Central memory CD4-positive, alpha-beta T cell (primary cell): ENCODE measurements around the gene TPPP.

Source experiments
- DNase-seq: peaks from one replicate; pipeline ENCODE4 v3.0.0; 2022

The TPPP gene

DNA sequence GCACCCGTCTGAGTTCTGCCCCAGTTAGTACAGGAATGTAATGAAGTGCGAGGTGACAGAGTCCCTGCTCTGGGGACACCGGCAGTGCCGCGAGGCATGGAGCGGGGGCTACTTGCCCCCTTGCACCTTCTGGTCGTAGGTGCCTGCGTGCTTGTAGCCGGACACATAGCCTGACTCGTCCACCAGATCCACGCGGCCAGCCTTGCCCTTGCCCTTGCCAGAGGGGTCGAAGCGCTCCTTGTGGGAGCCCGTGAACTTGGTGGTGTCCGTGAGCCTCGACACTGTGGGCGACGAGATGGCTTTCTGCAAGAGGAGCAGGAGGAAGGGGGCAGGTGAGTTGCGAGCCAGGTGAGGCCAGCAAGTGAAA, 28.2 kb downstream of the TPPP start:
- no peak for DNase-seq

DNA sequence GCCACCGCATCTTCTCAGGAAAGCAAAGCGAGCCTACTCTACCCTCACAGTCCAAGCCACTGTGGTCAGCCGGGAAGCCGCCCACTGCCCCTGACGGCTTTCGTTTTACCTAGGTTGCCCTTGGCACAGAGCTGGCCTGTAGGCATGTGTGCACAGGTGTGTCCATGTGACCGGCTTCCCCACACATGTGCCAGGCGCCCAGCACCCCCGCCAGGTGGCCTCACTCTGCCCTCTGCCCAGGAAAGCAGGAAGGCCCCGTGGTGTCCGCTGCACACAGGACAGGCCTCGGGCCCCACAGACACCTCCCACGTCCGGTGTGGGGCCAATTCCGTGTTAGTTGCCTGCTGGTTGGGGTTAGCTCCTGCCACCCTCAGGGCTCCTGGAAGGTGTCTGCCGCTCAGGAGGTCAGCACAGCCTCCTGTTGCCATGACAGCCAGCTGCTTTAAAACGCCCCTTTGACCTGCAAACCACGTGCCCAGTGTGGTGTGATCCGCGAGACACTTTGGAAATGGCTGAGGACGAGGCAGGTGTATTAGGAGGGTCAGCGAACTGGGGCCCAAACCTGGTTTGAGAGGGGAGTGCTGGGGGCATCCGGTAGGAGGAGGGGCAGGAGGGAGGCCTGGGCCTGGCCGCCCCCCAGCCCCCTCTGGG, 28.7 kb downstream of the TPPP start:
- DNase-seq = no peak

DNA sequence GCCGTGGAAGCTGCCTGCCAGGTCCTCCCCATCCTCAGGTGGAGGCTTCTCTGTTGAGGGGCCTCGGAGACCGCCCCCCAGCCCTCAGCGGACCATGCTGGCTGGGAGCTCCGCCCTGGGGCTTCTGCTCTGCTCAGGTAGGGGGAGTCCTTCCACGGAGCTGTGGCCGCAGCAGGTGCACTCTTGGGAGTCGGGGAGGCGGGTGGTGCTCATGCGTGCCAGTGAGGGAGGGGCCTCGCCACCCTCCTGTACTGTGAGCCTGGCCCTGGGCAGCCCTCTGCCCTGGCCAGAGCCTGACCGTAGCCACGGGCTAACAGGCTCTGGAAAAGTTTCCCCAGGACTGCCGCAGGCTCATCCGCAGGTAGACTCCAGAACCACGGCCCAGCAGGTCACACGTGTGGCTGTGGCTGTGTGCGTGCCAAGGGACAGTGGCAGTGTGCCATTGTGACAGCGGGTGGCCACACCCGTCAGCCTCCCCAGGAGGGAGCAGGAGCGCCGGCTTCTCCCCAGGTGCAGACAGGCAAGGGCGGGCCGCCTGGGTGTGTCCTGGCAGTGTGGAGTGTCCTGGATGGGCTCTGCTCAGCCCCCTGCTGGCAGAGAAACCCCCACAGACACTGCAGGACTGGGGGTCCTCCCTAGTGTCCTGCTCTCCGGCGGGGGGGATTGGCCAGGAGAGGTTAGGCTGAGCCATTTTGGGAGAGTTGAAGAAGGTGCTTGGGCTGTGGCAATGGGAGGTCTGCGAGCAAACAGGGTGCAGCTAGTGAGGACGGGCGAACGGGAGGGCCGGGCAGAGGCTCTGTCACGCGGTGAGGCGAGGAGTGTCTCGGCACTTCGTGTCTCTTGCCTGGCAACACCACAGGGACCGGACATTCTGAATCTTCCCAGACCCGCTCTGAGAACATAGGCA, 29.5 kb downstream of the TPPP start:
- DNase-seq = no peak

DNA sequence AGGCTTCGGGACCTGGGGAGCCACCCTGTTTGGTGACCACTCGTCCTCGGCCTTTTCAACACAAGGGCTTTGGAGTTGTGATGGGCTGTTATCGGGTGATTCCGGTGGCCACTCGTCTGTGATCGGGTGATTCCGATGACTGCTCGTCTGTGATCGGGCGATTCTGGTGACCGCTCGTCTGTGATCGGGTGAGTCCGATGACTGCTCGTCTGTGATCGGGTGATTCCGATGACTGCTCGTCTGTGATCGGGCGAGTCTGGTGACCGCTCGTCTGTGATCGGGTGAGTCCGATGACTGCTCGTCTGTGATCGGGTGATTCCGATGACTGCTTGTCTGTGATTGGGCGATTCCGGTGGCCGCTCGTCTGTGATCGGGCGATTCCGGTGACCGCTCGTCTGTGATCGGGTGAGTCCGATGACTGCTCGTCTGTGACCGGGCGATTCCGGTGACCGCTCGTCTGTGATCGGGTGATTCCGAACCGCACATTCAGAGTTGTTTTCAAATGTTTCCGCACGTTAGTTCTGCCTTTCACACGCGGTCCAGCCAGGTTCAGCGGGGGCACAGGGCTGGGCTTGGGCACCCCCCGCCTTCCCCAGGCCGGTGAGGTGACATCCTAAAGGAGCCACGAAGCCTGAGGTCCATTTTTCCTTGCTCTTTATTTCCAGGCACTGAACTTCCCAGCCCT, 30.3 kb downstream of the TPPP start:
- no peak for DNase-seq

DNA sequence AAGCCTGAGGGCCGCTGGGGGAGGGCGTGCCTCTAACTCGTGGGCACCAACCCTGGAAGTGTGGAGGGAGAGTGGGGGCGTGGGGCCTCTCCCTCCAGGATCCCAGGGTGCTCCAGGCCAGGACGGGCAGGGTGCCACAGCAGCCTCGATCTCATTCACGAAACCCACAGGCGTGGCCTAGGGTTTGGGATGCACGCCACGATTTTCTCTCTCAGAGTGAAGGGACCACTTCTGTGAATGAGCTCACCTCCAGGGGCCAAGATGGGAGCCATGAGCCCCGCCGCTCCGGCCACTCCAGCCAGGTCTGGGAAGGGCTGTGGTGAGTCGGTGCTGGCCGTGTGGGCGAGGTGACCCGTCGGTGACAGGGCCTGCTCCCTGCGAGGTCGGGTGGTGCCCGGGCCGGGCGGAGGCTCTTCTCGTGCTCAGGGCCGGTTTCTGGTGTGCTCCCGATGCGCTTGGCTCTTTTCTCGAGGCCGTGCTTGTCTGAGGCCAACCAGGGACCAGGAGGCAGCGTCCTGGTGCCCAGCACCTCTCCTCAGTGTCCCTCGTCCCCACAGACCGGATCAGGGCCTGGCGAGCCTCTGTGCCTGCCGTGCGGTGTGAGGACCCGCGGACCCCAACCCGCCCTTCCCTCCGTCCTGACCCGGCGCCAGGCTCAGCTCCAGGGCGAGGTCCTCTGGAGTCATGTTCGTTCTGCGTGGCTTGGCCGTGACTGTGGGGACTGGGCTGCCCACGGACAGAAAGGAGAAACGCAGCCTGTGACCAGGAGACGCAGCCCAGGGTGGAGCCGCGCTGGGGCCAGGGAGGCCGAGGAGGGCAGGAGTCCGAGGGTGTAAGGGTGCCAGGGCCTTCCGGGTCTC, 31.0 kb downstream of the TPPP start:
- DNase-seq = no peak

DNA sequence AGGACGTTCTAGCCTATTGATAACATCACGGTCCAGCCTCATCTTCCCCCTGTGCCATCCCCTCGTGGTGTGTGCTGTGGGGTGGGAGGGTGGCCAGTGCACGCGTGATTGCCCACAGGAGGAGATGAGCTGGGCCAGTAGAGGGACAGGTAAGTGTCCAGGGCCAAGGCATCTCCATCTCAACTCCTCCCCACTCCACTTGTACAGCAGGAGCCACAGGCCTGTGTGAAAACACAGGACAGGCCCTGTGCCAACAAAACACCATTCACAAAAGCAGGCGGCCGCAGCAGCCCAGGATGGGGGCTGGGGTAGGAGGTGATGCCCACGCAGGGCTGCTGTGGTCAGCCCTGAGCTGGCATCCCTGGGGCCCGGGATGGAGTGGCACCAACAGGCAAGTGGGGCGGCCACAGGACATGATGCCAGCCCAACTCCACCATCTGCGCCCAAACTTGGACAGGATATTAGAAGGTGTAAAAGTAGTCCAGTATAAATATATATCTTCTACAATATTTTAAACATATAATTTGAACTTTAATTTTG, 32.6 kb downstream of the TPPP start:
- DNase-seq = no peak

DNA sequence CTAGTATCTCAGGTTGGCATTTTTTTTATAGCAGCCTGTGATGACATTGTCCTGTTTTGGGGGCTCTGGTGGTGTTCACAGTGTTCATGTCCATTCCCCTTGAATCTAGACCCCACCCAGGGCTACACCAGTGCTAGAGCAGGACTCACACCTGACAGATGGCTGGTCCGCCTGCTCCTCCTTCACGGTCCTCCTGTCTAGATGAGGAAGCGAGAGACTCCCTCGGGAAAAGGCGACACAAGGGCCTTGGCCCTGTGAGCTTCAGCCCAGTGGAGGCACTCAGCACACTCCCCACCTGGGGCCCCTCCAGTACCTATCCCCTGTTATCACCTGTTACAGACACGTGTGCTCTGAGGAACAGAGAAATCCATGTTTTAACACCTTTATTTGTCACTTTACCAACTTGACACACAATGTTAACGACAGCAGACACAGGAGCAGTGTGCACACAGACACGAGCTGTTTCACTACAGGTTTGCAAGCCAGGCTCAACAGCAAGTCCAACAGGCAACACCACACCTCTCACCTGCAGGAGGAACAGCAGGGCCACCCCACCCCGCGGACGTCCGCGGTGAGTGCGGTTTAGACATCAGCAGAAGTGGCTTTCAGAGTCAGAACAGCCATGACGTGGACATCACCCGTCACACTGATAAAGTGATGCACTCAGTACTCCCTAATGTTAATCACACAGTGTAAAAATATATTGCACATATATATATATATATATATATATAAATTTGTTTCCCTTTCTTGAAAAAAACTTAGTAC, 33.5 kb downstream of the TPPP start:
- no peak for DNase-seq

DNA sequence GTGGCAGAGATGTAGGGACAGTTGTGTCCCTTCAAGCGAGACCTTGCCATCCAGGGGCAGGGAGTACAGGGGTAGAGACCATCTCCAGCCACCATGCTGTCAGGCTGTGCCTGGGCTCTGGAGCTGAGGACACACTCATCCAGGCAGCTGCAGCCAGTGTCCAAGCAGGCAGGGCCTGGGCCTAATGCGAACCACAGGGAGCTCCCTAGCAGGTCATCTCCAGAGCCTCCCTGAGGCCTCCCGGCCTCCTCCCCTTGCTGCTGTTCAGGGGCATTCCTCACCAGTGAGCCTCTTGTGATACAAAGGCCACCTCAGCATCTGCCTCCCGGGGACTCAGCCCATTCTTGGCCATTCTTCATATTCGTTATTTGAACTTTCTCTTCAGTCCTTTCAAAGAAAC, 35.0 kb downstream of the TPPP start:
- DNase-seq = no peak

DNA sequence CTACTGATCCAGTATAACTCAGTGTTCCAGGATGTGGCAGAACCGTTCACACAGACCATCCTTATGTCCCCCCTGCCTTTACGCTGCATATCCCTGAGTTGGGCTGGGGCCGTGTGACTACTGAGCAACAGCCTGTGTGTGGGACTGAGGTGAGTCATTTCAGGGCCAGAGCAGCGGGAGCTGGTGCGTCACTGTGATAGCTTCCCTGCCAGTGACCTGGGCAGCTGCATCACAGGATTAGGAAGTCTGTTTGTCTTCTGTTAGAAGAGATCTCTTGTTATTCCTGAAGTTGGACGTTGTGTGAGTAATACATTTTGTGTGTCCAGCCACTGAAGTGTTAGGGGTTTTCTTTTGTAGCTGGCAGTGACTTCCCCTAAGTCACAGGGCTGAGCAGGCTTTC, 35.6 kb downstream of the TPPP start:
- no peak for DNase-seq

DNA sequence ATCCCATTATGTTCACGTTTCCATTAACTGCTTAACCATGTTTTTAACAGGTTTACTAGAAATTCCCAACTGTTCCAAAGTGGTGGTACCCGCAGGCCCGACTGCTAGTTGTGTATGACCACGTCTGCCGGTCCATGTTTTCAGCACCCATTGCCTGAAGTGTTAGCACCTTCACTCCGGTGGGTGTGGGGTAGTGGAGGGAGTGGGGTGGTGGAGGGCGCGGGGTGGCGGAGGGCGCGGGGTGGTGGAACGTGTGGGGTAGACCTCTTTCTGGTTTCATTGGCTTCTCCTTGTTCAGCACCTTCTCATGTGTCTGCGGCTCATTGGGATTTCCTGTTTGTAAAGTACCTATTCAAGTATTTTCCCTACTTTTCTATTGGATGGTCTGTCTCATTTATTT, 37.7 kb downstream of the TPPP start:
- DNase-seq = no peak

DNA sequence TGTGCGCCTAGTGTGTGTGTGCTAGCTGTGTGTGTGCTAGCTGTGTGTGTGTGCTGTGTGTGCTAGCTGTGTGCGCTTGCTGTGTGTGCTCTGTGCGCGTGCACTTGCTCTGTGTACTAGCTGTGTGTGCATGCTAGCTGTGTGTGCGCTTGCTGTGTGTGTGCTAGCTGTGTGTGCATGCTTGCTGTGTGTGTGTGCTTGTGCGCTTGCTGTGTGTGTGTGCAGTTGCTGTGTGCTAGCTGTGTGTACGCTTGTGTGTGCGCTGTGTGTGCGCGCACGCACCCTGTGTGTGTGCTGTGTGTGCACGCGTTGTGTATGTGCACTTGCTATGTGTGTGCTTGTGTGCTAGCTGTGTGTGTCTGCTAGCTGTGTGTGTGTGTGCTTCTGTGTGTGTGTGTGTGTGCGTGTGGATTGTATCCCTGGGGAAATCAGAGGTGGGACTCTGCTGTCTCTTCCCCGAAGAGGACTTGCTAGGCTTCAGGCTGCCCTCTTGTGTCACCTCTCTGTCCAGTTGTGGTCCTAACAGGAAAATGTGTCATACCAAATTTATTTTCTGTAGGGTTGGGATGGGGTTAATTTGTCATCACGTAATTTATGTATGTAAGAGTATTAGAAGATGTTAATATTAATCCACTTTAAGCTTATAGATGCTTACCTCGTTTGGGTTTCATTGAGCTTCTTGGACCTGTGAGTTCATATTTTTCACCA, 38.9 kb downstream of the TPPP start:
- no peak for DNase-seq

DNA sequence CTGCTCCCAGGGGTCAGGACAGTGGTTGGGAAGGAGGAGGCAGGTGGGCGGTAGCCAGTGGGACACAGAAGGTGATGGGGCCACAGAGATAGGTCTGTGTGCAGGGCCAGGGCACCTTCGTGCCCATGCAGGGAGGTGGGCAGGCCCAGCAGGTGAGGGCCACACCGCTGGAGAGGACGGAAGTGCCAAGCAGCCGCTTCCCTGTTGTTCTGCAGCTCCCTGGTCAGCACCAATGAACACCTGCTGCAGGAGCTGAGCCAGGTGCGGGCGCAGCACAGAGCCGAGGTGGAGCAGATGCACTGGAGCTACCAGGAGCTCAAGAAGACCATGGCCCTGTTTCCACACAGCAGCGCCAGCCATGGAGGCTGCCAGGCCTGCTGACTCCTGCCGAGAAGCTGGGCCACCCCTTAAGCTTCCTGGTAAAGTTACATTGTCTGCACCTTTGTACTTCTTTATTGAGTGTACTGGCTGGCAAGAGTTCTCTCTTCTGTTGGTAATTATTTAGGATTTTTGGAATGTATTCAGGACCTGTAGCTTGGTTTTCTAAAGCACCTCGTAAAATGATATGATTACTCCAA, 40.3 kb downstream of the TPPP start:
- no peak for DNase-seq

DNA sequence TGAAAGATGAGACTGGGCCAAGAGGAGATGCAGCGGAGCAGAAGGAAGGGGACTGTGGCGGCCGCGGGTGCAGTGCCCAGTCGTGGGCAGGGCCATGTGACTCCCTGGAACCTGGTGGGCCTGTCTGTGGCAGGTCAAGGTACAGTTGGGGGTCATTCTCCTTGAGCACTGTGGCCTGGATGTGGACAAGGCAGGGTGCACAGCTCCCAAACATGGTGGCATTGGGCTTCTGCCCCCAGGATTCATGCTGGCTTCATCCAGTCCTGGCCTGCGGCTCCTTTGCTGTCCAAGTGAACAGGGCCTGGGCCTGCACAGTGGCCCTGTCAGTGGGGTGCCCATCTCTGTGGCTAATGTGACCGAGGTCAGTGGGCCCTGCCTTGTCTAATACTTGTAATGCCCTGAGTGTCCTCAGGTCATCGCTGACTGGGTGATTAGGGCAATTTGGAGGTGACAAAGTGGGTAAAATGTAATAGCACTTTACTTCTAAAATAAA, 41.1 kb downstream of the TPPP start:
- DNase-seq = no peak

DNA sequence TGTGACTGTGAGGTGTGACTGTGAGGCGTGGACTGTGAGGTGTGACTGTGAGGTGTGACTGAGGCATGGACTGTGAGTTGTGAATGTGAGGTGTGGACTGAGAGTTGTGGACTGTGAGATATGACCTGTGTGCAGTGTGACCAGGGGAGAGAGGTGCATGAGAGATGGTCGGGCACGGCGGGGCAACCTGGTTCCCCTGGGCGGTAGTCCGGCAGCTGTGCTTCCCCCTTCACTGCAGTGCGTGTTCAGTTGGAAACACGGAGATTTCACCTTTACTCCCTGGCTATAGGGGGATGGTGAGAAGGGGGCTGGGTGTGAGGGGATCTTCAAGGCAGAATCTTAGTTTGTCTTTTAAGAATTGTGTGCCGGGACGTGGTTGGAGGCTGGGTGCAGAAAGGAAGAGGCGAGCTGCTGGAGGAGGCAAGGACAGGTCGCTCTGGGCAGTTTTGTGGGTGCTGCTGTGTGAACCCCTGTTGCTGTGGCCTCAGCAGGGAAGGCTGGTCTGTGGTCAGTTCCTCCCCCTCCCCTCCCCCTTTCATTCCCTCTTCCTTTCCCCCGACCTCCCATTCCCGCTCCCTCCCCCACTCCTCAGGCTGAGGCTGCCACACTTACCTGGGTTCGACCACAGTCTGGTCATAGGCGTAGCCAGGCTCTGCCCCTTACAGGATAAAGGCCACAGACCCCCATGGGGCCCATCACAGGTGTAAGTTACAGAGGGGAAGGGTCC, 41.7 kb downstream of the TPPP start:
- DNase-seq = no peak

DNA sequence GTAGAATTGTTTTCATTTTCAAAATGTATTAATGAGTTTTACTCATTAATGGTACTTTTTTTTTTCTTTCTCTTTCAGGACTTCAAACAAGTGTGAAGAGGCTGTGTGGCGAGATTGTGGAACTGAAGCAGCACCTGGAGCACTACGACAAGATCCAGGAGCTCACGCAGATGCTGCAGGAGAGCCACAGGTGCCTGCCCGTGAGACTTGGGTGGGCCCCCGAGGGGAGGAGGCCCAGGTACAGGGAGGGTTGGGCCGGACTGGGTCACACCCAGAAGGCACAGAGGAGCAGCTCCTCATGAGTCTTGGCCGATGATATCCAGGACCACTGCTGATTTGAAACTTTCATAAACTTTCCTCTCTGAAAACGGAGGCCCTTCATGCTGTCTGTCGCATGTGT, 45.4 kb downstream of the TPPP start:
- no peak for DNase-seq

DNA sequence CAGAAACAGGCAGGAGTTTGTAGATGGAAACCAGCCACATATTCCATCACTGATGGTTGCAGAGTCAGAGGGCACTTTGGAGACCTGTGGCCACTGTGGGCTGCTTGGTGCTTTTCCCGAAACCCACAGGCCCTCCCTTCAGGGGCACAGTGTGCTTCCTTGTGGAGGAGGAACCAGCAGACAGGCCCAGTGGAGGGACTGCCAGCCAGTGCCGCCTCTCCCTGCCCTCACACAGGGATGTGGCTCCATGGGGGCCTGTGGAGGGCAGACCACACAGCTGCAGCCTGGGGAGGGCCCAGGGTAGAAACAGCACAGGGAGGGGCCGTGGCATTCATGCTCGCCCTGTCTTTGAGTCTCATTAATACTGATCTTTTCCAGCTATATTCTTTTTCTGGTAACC, 45.8 kb downstream of the TPPP start:
- DNase-seq = no peak

DNA sequence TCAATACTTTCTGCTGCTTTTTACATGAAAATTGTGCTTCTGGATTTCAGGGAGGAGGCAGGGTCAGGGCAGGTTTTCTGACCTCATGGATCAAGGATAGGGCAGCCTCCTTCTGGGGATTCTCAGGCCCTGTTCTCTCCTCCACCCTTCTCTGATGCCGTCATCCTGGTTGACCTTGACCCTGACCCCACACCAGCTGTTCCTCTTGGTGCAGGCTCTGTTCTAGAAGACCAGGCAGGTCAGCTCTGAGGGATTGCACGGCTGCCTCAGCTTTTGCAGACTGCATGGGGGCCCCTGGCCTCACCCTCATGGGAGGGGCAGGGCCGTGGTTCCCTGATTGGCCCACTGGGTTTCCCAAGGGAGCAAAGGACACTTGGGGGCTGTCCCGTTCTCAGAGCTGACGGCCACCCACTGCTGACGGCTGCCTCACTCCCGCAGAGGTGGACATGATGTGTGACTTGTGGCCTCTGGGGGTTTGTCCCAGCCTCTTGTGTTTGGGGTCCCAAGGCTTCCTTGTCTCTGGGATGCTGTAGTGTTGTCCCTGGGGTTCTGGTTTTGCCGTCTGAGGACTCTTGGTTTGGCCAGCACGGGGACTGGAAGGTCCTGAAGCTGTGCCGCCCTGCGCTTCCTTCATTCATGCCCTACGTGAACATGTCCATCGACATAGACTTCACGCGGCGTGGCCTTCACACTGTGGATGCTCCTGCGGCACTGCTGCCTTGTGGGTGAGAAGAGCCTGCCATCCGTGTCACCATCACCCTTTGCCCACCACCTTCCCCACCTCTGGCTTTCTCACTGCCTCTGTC, 46.6 kb downstream of the TPPP start:
- DNase-seq = no peak

DNA sequence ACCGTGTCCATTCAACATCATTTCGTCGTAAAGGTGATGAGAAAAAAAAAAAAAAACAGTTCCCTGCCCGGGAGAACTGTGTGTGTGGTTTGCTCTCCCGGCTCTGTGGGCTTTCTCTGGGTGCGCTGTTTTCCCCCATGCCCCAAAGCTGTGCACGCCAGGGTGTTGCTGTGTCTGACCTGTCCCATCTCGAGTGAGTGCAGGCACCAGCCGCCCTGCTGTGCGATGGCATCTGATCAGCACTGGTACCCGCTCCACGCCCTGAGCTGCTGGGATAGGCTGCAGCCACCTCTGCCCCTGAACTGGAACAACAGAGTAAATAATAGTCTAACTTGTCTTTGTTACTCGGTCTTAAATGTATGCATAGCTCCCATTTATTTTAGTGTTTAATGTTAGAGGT, 47.7 kb downstream of the TPPP start:
- DNase-seq = no peak

DNA sequence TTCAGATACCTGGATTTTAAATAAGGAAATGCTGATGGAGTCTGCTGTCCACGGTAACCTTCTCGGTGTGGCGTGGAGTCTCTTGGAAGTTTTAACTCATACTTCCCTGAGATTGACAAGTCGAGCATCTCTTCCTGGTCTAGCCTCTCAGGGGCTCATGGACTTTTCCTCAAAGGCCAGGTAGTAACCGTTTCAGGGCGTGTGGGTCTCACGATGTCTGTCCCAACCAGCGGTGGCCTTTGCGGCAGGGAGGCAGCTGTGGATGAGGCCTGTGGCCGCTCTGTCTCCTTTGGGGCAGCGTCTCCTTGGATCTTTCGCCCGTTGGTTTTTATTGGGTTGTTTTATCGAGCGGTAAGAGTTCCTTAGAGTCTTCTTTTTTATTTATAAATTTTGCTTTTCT, 48.2 kb downstream of the TPPP start:
- no peak for DNase-seq
